Tibial nerve (tissue), 4 donors: ENCODE data around the gene MLYCD. TPM values are rescaled to one million over a fixed set of nuclear protein-coding genes. Genes with fewer than 3 reads are reported as not detected.

Experiments
- DNase-seq, 2 donors: peaks; one replicate each; pipeline ENCODE4 v3.0.0-alpha.2; 2019; ENCODE audit warnings: low spot score in 2 of 2
- H3K27ac ChIP-seq, 4 donors: fragments of 200-600 bp; sonication (generic) in 3 of 4; one replicate each; pipeline ENCODE4 v1.5.1; 2017 to 2019; ENCODE audit warnings: mild to moderate bottlenecking in 1 of 4
- H3K27me3 ChIP-seq, 2 donors: fragments of 200-600 bp; sonication (generic) in 1 of 2; one replicate each; pipeline versions ENCODE4 v1.5.1 to v1.6.0; 2017 to 2019
- H3K36me3 ChIP-seq, 3 donors: fragments of 200-600 bp; sonication (generic); one replicate each; pipeline ENCODE4 v1.5.1; 2018 to 2019
- H3K4me1 ChIP-seq, 4 donors: fragments of 200-600 bp; sonication (generic) in 3 of 4; one replicate each; pipeline ENCODE4 v1.5.1; 2017 to 2019
- H3K4me3 ChIP-seq, 4 donors: fragments of 200-600 bp; sonication (generic) in 3 of 4; one replicate each; pipeline ENCODE4 v1.5.1; 2017 to 2019; ENCODE audit warnings: mild to moderate bottlenecking in 1 of 4, moderate library complexity in 1 of 4
- H3K9me3 ChIP-seq, 4 donors: fragments of 200-600 bp; sonication (generic) in 3 of 4; one replicate each; pipeline ENCODE4 v1.5.1; 2017 to 2019
- CTCF ChIP-seq, 5 experiments: fragments of 200-600 bp in 3 of 5; fragments of 450-650 bp in 2 of 5; sonication (generic) in 3 of 5; IDR thresholded peaks; one replicate each; pipeline ENCODE4 v1.5.1; 2016 to 2019; ENCODE audit warnings: antibody characterized with exemption in 5 of 5, mild to moderate bottlenecking in 3 of 5, moderate library complexity in 2 of 5
- EP300 ChIP-seq, 2 donors: sonication (generic); formaldehyde crosslinking; IDR thresholded peaks; one replicate each; pipeline ENCODE4 v1.6.1; 2017; ENCODE audit warnings: antibody characterized with exemption in 2 of 2, mild to moderate bottlenecking in 1 of 2
- POLR2A ChIP-seq, 2 donors: fragments of 450-650 bp; IDR thresholded peaks; one replicate each; pipeline ENCODE4 v1.6.1; 2017; ENCODE audit warnings: antibody characterized with exemption in 2 of 2, mild to moderate bottlenecking in 2 of 2, moderate library complexity in 2 of 2
- WGBS, 2 donors: methylation state at CpG; one replicate each; pipeline ENCODE4 v1.1.5; 2018; 5-methylcytosine and 5-hydroxymethylcytosine counted together
- total RNA-seq, 4 donors: library from RNA; depleted of rRNA; stranded (reverse); fragments of >200 nt; gene quantifications; one replicate each; pipeline ENCODE4 v1.1.0, GENCODE V29; 2016

Gene MLYCD
- total RNA-seq = 10 to 100 TPM; 19.0 to 26.7 (median 23.0) TPM

GRCh38 chr16:83898463-83899271 lies at the start of gene MLYCD:
MLYCD (plus strand) TSS chr16:83899115; CDS start chr16:83899145, 30 bp downstream.
- Histone ChIP-seq H3K27me3 (no peaks in the 10 kb centered on the region), H3K36me3 (no peaks in the 10 kb centered on the region), H3K9me3 (no peaks in the 10 kb centered on the region), H3K4me3 (peak within 1 kb of the TSS; percentile 80 to 93 (median 86)), H3K27ac (peak within 1 kb of the TSS; percentile 82 to 97 (median 94)), H3K4me1 (peaks cover 0 to 50% (median 23%) of the 10 kb centered on the region in 4 donors)
- TF ChIP-seq POLR2A (IDR thresholded peaks at IDR 0.05) = peak; percentile 41 to 65
- TF ChIP-seq EP300 (IDR thresholded peaks at IDR 0.05) = peak in 1 of 2 donors; percentile 67
- TF ChIP-seq CTCF (IDR thresholded peaks at IDR 0.05) = peak in 2 of 5 experiments; percentile 15 to 36
- 12 to 21% methylated on average over 14 to 22 of the region's 69 CpGs for WGBS, 2 donors
- DNase-seq = peak; percentile 62 to 69

GRCh38 chr16:83849421-83849820 lies 49.5 kb upstream of the MLYCD start:
- no peaks in the 10 kb centered on the region for H3K36me3 ChIP-seq
- no peak for DNase-seq
- H3K27ac ChIP-seq = no peak overlapping the region
- 48 to 60% methylated on average over 6 of the region's 6 CpGs for WGBS, 2 donors
- H3K9me3 ChIP-seq = no peaks in the 10 kb centered on the region
- no peak for TF ChIP-seq EP300 (IDR thresholded peaks at IDR 0.05)
- TF ChIP-seq POLR2A (IDR thresholded peaks at IDR 0.05) = no peak
- TF ChIP-seq CTCF (IDR thresholded peaks at IDR 0.05) = no peak
- no peaks in the 10 kb centered on the region for H3K27me3 ChIP-seq
- peaks cover 0 to 3% (median 0%) of the 10 kb centered on the region in 4 donors for H3K4me1 ChIP-seq
- H3K4me3 ChIP-seq = no peak overlapping the region

- Histone ChIP-seq H3K4me1 (peaks cover 0 to 3% (median 0%) of the 10 kb centered on the region in 4 donors), H3K36me3 (no peaks in the 10 kb centered on the region), H3K4me3 (no peak overlapping the region), H3K27ac (no peak overlapping the region), H3K27me3 (no peaks in the 10 kb centered on the region), H3K9me3 (no peaks in the 10 kb centered on the region)
- TF ChIP-seq EP300 (IDR thresholded peaks at IDR 0.05) = no peak
- no peak for TF ChIP-seq POLR2A (IDR thresholded peaks at IDR 0.05)
- no peak for TF ChIP-seq CTCF (IDR thresholded peaks at IDR 0.05)
- WGBS, 2 donors = 69 to 74% methylated on average over 5 of the region's 5 CpGs
- no peak for DNase-seq
Measured at GRCh38 chr16:83850947-83851346, 48.0 kb upstream of the MLYCD start.

GRCh38 chr16:83851473-83851872 lies 47.4 kb upstream of the MLYCD start:
- H3K27me3 ChIP-seq = no peaks in the 10 kb centered on the region
- H3K4me3 ChIP-seq = no peak overlapping the region
- 93 to 94% methylated on average over 4 of the region's 4 CpGs for WGBS, 2 donors
- H3K9me3 ChIP-seq = no peaks in the 10 kb centered on the region
- H3K4me1 ChIP-seq = peaks cover 0 to 3% (median 0%) of the 10 kb centered on the region in 4 donors
- TF ChIP-seq POLR2A (IDR thresholded peaks at IDR 0.05) = no peak
- TF ChIP-seq EP300 (IDR thresholded peaks at IDR 0.05) = no peak
- TF ChIP-seq CTCF (IDR thresholded peaks at IDR 0.05) = no peak
- no peak overlapping the region for H3K27ac ChIP-seq
- no peaks in the 10 kb centered on the region for H3K36me3 ChIP-seq
- no peak for DNase-seq

- Histone ChIP-seq H3K27me3 (no peaks in the 10 kb centered on the region), H3K4me3 (no peak overlapping the region), H3K4me1 (peaks cover 0 to 1% (median 0%) of the 10 kb centered on the region in 4 donors), H3K27ac (no peak overlapping the region), H3K9me3 (no peaks in the 10 kb centered on the region), H3K36me3 (no peaks in the 10 kb centered on the region)
- 89 to 90% methylated on average over 11 of the region's 11 CpGs for WGBS, 2 donors
- DNase-seq = no peak
- no peak for TF ChIP-seq EP300 (IDR thresholded peaks at IDR 0.05)
- no peak for TF ChIP-seq CTCF (IDR thresholded peaks at IDR 0.05)
- TF ChIP-seq POLR2A (IDR thresholded peaks at IDR 0.05) = no peak
Measured at GRCh38 chr16:83852774-83853173, 46.1 kb upstream of the MLYCD start.
